GM19455 (cell line): Measurements from ENCODE around the gene WDR48.

Experiments
- ATAC-seq: cut with Tn5 transposase; IDR thresholded peaks from one replicate; pipeline ENCODE4 v1.9.1; 2021; ENCODE audit not compliant: unreplicated experiment

The WDR48 gene

GRCh38 chr3:39118931-39119660, 67.3 kb downstream of the WDR48 start:
- ATAC-seq = no peak

- no peak for ATAC-seq
These were observed 69.8 kb downstream of the WDR48 start for GRCh38 chr3:39121621-39122020.

GRCh38 chr3:39122813-39123212, 71.0 kb downstream of the WDR48 start:
- ATAC-seq = peak; percentile 59

- no peak for ATAC-seq
These were observed 73.3 kb downstream of the WDR48 start for GRCh38 chr3:39124876-39125840.

- no peak for ATAC-seq
These were observed 74.2 kb downstream of the WDR48 start for GRCh38 chr3:39125841-39126500.

GRCh38 chr3:39126532-39127071, 74.8 kb downstream of the WDR48 start:
- no peak for ATAC-seq

- no peak for ATAC-seq
These were observed 75.6 kb downstream of the WDR48 start for GRCh38 chr3:39127269-39127907.

GRCh38 chr3:39127908-39128304, 76.1 kb downstream of the WDR48 start:
- ATAC-seq = no peak

- no peak for ATAC-seq
These were observed 77.1 kb downstream of the WDR48 start for GRCh38 chr3:39128951-39129350.

- no peak for ATAC-seq
These were observed 78.2 kb downstream of the WDR48 start for GRCh38 chr3:39130026-39130425.

- ATAC-seq = no peak
These were observed 79.0 kb downstream of the WDR48 start for GRCh38 chr3:39130693-39131265.

- ATAC-seq = no peak
These were observed 80.6 kb downstream of the WDR48 start for GRCh38 chr3:39132096-39133092.

GRCh38 chr3:39133093-39133490, 81.3 kb downstream of the WDR48 start:
- no peak for ATAC-seq

GRCh38 chr3:39133822-39134221, 82.0 kb downstream of the WDR48 start:
- ATAC-seq = no peak

GRCh38 chr3:39134305-39134704, 82.5 kb downstream of the WDR48 start:
- no peak for ATAC-seq

GRCh38 chr3:39135170-39135805, 83.5 kb downstream of the WDR48 start:
- ATAC-seq = no peak

GRCh38 chr3:39136533-39137434, 85.0 kb downstream of the WDR48 start:
- no peak for ATAC-seq
